Raji (cell line): ENCODE data around the gene LGMN.

ENCODE experiments used
- POLR2A ChIP-seq: IDR thresholded peaks from 2 replicates; pipeline ENCODE4 v1.6.1; 2011; ENCODE audit warnings: low read depth, low read length, control low read depth; ENCODE audit not compliant: insufficient read depth

The LGMN gene

DNA sequence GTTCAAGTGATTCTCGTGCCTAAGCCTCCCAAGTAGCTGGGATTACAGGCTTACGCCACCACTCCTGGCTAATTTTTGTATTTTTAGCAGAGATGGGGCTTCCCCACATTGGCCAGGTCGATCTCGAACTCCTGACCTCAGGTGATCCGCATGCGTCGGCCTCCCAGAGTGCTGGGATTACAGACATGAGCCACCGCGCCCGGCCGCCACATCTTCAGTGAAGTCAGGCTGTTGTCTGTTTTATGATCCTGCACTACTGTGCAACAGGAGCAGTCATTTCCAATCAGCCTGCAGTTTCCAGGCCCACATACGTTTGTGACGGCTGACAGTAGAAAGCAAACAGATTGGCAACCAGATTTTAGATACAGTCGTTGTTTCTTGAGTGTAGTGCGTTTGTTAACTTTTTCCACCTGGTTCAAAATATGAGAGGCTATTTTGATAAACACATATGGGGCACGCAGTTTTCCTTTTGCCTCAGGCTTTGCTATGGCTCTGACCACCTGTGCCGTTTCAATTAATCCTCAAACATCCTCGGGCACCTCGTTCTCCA is 74.8 kb downstream of the LGMN start:
- TF ChIP-seq POLR2A = no peak

GRCh38 chr14:92670643-92671366 is 77.6 kb downstream of the LGMN start:
- TF ChIP-seq POLR2A = no peak

DNA sequence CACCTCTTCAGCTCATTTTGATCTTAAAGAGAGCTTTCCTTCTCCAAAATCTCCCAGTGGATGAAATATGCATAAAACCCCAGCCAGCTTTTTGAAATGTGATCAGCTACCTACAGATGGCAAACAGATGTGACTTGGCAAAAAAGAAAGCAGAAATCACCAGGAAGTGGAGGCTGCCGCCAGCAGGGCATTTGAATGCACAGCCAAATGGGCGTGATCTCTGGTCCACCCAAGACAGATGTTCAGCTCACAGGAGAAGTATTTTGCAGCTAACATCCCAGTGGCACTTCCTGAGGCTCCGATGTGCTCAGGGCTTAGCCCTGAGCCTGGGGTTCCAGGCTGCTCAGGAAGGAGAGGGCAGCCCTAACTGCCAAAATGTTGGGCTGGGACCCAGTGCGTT is 78.3 kb downstream of the LGMN start:
- no peak for TF ChIP-seq POLR2A

- TF ChIP-seq POLR2A = no peak
Observed at GRCh38 chr14:92668276-92668973, 80.0 kb downstream of the LGMN start.

DNA sequence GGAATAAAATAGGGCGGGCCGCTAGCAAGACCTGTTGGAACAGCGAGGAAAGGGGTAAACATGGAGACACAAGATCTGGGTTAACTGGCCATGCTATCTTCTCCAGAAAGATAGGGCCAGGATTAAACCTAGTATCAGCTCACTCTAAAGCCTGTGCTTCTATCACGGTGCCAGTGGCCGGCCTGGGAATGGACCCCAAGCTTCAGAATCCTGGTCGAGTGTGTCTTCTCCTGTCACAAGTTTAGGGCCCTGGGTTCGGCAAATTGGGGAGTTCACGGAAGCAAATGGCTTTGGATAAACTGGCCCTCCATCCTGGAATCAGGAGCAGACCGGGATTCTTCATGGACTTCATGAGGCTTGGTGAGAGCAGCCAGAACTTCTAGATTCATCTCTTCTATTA is 82.2 kb downstream of the LGMN start:
- no peak for TF ChIP-seq POLR2A

GRCh38 chr14:92665661-92666110 is 82.7 kb downstream of the LGMN start:
- TF ChIP-seq POLR2A = no peak

DNA sequence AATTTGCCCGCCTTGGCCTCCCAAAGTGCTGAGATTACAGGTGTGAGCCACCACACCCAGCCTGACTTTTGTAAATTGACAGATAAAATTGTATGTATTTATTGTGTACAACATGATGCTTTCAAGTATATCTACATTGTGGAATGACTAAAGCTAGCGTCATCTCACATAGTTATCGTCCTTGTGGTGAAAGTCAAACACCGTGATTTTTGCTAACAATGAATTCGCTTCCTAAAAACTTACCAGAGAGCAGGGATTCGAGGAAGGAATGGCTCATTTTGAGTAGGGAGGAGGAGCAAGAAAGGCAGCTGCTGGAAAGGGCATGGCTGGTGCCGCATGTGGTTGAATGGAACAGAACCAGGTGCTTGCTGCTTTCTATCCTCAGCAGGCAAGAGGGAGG is 85.4 kb downstream of the LGMN start:
- no peak for TF ChIP-seq POLR2A

DNA sequence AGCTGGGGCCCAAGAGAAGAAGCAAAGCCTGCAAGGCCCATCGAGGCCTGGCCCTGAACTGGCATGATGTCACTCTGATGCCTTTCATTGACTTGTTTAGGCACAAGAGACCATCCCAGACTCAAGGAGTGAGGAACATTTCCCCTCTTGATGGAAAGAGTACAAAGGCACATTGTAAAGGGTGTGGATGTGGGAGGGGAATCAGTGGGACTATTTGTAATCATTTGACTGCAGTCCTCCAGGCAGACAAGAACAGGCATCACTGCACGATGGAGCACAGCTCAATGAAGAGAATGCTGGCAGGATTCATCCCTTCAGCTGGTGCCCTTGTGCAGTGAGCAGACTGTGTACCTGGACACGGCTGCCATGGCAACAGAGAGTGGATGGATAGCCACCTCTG is 87.9 kb downstream of the LGMN start:
- no peak for TF ChIP-seq POLR2A

- no peak for TF ChIP-seq POLR2A
Observed at GRCh38 chr14:92659765-92660561, 88.5 kb downstream of the LGMN start.

- no peak for TF ChIP-seq POLR2A
Observed at GRCh38 chr14:92658684-92659083, 89.7 kb downstream of the LGMN start.

DNA sequence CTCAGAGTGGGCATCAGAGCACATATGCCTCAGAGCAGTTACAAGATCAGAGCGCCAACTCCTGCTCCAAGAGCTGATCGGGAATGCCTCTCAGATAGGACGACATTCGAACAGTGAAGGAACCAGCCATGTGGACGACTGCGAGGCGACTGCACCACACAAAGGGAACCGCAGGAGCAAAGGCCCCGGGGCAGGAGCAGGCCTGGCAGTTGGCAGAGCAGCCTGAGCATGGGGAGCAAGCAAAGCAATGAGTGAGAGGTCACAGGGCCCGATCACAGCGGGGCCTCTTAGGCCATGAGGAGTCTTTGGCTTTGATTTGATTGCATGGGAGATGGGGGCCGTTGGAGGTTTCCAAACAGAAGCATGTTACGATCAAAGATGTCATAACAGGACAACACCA is 90.3 kb downstream of the LGMN start:
- no peak for TF ChIP-seq POLR2A

GRCh38 chr14:92657457-92658142 is 90.8 kb downstream of the LGMN start:
- TF ChIP-seq POLR2A = no peak

GRCh38 chr14:92656306-92657081 is 91.9 kb downstream of the LGMN start:
- TF ChIP-seq POLR2A = no peak
